Neural cell (in vitro differentiated cells): ENCODE measurements around the gene SLFN12L.
"Not testable (repeated sequence)": the region's sequence is repeated elsewhere in the genome, so short reads cannot be mapped to it uniquely, and the experiment has no call there.

Experiments used
- EP300 ChIP-seq: fragments of 450-650 bp; conservative IDR thresholded peaks from 2 replicates; pipeline ENCODE4 v1.6.1; 2014; ENCODE audit warnings: antibody characterized with exemption, mild to moderate bottlenecking, moderate library complexity; ENCODE audit not compliant: poor library complexity, severe bottlenecking
- EZH2 ChIP-seq: fragments of 200-600, 300-800 bp; shearing (Covaris generic), sonication (generic); IDR thresholded peaks from 2 replicates; pipeline ENCODE4 v1.6.1; 2014; ENCODE audit warnings: antibody characterized with exemption, low read length, borderline replicate concordance, mild to moderate bottlenecking; ENCODE audit not compliant: insufficient read depth, poor library complexity, severe bottlenecking
- RAD21 ChIP-seq: fragments of 450-650 bp; conservative IDR thresholded peaks from 2 replicates; pipeline ENCODE4 v1.6.1; 2014; ENCODE audit warnings: antibody characterized with exemption, mild to moderate bottlenecking, moderate library complexity
- TF ChIP-seq, protein P1 (sequence below): fragments of 450-650 bp; IDR thresholded peaks from 2 replicates; pipeline ENCODE4 v1.5.1; 2014; ENCODE audit warnings: antibody characterized with exemption, mild to moderate bottlenecking, moderate library complexity; ENCODE audit not compliant: poor library complexity, severe bottlenecking
- TF ChIP-seq, protein P2 (sequence below): IDR thresholded peaks from 2 replicates; pipeline ENCODE4 v1.6.1; 2012; ENCODE audit warnings: borderline replicate concordance

DNA sequence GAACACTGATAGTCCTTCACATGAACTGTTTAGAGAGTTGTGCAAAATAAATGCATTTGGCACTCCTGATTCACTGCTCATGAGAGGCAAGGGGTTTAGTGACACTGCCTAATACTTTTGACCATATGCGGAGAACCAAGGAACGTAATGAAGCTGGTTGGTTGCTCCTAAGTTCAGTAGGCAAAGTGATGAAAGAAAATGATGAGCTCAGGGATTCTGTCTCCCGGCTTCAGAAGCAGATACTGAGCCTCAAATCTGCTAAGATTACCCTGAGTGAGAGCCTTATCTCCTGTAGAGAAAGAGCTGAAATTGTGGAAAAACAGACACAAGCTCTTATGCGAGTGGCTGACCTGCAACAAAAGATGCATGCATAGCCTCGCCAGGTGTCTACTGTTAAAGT lies 83.4 kb downstream of the SLFN12L start:
- not testable (repeated sequence) for TF ChIP-seq EZH2, EP300, RAD21
- TF ChIP-seq, protein P1, sequence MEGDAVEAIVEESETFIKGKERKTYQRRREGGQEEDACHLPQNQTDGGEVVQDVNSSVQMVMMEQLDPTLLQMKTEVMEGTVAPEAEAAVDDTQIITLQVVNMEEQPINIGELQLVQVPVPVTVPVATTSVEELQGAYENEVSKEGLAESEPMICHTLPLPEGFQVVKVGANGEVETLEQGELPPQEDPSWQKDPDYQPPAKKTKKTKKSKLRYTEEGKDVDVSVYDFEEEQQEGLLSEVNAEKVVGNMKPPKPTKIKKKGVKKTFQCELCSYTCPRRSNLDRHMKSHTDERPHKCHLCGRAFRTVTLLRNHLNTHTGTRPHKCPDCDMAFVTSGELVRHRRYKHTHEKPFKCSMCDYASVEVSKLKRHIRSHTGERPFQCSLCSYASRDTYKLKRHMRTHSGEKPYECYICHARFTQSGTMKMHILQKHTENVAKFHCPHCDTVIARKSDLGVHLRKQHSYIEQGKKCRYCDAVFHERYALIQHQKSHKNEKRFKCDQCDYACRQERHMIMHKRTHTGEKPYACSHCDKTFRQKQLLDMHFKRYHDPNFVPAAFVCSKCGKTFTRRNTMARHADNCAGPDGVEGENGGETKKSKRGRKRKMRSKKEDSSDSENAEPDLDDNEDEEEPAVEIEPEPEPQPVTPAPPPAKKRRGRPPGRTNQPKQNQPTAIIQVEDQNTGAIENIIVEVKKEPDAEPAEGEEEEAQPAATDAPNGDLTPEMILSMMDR: not testable (repeated sequence)
- TF ChIP-seq, protein P2, sequence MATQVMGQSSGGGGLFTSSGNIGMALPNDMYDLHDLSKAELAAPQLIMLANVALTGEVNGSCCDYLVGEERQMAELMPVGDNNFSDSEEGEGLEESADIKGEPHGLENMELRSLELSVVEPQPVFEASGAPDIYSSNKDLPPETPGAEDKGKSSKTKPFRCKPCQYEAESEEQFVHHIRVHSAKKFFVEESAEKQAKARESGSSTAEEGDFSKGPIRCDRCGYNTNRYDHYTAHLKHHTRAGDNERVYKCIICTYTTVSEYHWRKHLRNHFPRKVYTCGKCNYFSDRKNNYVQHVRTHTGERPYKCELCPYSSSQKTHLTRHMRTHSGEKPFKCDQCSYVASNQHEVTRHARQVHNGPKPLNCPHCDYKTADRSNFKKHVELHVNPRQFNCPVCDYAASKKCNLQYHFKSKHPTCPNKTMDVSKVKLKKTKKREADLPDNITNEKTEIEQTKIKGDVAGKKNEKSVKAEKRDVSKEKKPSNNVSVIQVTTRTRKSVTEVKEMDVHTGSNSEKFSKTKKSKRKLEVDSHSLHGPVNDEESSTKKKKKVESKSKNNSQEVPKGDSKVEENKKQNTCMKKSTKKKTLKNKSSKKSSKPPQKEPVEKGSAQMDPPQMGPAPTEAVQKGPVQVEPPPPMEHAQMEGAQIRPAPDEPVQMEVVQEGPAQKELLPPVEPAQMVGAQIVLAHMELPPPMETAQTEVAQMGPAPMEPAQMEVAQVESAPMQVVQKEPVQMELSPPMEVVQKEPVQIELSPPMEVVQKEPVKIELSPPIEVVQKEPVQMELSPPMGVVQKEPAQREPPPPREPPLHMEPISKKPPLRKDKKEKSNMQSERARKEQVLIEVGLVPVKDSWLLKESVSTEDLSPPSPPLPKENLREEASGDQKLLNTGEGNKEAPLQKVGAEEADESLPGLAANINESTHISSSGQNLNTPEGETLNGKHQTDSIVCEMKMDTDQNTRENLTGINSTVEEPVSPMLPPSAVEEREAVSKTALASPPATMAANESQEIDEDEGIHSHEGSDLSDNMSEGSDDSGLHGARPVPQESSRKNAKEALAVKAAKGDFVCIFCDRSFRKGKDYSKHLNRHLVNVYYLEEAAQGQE: not testable (repeated sequence)
